ENCODE measurements around the gene NABP2.

- peak in 2 of 4 donors; percentile 18 to 46 for TF ChIP-seq POLR2A (IDR thresholded peaks at IDR 0.05)
- peak; percentile 90 to 99 (median 97) for TF ChIP-seq CTCF (IDR thresholded peaks at IDR 0.05)
- peak; percentile 67 to 74 for TF ChIP-seq POLR2AphosphoS5 (IDR thresholded peaks at IDR 0.05)
- no peak for TF ChIP-seq EP300 (IDR thresholded peaks at IDR 0.05)
Measured at GRCh38 chr12:56224102-56224701, at the start of gene NABP2.
